ENCODE measurements around the gene EVL.
"Not testable (repeated sequence)": the region's sequence is repeated elsewhere in the genome, so short reads cannot be mapped to it uniquely, and the experiment has no call there.

The EVL gene

GRCh38 chr14:100176811-100177327, 111.6 kb downstream of the EVL start:
- no peak for DNase-seq

GRCh38 chr14:100178691-100179090, 113.5 kb downstream of the EVL start:
- no peak for DNase-seq

- not testable (repeated sequence) for DNase-seq
Observed at GRCh38 chr14:100180671-100181070, 115.4 kb downstream of the EVL start.

GRCh38 chr14:100181876-100182551, 116.8 kb downstream of the EVL start:
- DNase-seq = not testable (repeated sequence)

GRCh38 chr14:100187247-100187833, 122.1 kb downstream of the EVL start:
- no peak for DNase-seq

- no peak for DNase-seq
Observed at GRCh38 chr14:100188392-100189030, 123.3 kb downstream of the EVL start.

GRCh38 chr14:100190126-100190525, 124.9 kb downstream of the EVL start:
- no peak for DNase-seq

- DNase-seq = no peak
Observed at GRCh38 chr14:100191584-100192249, 126.5 kb downstream of the EVL start.

- DNase-seq = no peak
Observed at GRCh38 chr14:100192250-100192671, 127.0 kb downstream of the EVL start.

GRCh38 chr14:100192672-100193416, 127.6 kb downstream of the EVL start:
- DNase-seq = peak; percentile 93

All from amniotic stem cell (primary cell).